Measurements from ENCODE around the gene GATD1.

The GATD1 gene, protein sequence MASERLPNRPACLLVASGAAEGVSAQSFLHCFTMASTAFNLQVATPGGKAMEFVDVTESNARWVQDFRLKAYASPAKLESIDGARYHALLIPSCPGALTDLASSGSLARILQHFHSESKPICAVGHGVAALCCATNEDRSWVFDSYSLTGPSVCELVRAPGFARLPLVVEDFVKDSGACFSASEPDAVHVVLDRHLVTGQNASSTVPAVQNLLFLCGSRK

DNA sequence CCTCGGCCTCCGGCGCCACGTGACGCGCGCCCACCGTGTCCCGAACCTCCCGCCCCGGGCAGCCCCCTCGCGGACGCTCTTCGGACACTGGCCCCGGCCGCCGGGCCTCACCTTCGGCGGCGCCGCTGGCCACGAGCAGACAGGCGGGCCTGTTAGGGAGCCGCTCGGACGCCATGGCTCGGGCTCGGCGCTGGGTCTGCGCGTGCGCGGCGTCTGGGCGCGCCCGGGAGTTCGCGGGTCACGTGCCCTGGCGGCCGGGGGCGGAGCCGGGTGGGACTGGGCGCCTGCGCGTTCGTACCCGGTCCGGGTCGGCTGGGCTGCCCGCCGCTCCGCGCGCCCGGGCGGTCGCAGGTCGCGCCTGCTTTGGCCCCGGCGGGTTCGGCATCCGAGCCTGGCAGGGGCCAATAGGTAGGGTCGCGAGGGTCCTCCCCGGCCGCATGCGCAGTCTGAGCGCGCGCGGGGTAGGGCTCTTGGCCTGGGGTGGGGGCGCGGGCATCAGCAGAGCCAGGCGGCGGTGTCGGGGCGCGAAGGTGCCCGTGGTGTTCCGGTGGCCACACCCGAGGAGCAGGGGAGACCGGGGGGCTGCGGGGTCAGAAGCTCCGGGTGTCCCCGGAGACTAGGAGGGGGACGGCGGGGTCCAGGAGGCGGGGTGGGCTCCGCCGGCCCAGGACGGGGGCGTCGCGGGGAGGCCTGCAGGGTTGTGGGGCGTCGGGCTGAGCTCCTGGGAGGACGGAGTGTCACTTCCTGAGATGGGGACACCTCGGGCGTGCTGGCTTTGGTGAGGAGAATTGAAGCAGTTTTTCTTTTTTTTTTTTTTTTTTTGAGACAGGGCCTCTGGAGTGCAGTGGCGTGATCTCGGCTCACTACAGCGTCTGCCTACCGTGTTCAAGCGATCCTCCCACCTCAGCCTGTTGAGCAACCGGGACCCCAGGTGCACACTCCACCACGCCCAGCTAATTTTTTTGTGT, at the start of gene GATD1:
Gene GATD1, minus strand, starts transcription at position 200 of the 968 bp plus-strand sequence. Its CDS starts 25 bp downstream, at position 175.
- peak; percentile 85 for DNase-seq

DNA sequence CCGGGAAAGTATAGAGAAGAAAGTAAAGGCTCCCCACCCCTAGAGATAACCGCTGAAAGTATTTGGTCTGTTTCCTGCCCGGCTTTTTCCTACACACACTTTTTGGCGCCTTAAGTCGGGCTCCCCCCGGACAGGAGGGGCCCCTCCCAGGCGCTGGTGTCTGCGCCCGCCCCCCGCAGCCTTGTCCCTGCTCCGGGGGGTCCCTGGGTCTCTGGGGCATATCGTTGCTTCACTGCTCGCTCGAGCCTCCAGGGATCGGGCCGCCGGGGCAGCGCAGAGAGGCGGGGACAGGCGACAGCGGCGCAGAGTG, 49.5 kb upstream of the GATD1 start:
- no peak for DNase-seq

- no peak for DNase-seq
Measured at GRCh38 chr11:826227-826621, 48.9 kb upstream of the GATD1 start.

GRCh38 chr11:825366-826226, 48.3 kb upstream of the GATD1 start:
- DNase-seq, result no peak

DNA sequence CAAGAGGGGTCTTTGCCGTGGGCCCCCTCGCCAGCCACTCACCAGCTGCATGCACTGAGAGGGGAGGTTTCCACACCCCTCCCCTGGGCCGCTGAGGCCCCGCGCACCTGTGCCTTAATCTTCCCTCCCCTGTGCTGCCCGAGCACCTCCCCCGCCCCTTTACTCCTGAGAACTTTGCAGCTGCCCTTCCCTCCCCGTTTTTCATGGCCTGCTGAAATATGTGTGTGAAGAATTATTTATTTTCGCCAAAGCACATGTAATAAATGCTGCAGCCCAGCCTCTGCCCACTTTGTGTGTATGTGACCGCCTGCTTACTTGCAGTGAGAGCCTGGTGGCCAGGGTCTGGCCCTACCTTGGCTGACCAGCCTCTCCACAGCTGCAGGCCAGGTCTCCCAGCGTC, 47.7 kb upstream of the GATD1 start:
- DNase-seq, result no peak

DNA sequence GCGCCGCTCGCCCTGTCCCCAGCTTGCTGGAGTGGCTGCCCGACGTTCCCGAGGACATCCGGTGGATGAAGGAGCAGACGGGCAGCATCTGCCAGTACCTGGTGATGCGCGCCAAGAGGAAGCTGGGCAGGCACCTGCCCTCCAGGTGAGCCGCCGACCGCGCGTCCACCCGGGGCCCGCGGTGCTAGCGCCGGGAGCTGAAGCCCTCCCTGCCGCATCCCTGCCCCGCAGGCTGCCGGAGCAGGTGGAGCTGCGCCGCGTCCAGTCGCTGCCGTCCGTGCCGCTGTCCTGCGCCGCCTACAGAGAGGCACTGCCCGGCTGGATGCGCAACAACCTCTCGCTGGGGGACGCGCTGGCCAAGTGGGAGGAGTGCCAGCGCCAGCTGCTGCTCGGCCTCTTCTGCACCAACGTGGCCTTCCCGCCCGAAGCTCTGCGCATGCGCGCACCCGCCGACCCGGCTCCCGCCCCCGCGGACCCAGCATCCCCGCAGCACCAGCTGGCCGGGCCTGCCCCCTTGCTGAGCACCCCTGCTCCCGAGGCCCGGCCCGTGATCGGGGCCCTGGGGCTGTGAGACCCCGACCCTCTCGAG, 47.1 kb upstream of the GATD1 start:
- DNase-seq, result no peak

GRCh38 chr11:823441-824291, 46.4 kb upstream of the GATD1 start:
- DNase-seq, result no peak

- no peak for DNase-seq
Measured at GRCh38 chr11:821512-822371, 44.5 kb upstream of the GATD1 start.

- no peak for DNase-seq
Measured at GRCh38 chr11:820655-821511, 43.6 kb upstream of the GATD1 start.

- DNase-seq, result peak; percentile 49
Measured at GRCh38 chr11:819943-820649, 42.8 kb upstream of the GATD1 start.

DNA sequence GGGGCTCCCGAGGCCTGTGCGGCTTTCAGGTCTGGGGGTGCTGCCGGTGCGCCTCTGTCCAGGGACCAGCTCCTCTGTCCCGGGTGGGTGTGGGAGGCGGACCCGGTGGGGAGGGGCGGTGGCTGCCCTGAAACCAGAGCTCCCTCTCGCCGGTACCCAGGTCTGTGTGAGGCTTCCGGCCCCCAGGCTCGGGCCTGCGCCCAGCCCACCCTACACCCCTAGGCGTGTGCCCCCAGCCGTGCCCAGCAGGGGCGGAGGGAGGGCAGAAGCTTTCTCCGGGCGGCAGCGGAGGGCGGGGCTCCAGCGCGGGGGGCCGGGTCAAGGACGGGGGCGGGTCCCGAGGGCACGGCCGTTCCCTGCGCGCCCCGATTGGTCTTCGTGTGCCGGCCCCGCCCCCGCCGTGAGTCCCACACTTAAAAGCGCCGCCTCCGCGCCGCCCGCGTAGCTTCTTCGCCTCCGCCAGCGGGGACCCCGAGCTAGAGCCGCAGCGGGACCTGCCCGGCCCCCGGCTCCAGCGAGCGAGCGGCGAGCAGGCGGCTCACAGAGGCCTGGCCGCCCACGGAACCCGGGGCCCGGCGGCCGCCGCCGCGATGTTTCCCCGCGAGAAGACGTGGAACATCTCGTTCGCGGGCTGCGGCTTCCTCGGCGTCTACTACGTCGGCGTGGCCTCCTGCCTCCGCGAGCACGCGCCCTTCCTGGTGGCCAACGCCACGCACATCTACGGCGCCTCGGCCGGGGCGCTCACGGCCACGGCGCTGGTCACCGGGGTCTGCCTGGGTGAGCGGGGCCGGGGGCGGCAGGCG, 42.0 kb upstream of the GATD1 start:
- DNase-seq, result peak; percentile 92

GRCh38 chr11:818396-819128, 41.3 kb upstream of the GATD1 start, which contains the start of gene PNPLA2:
PNPLA2 (plus strand) TSS chr11:818914; CDS start chr11:819719, 805 bp downstream.
- no peak for DNase-seq

DNA sequence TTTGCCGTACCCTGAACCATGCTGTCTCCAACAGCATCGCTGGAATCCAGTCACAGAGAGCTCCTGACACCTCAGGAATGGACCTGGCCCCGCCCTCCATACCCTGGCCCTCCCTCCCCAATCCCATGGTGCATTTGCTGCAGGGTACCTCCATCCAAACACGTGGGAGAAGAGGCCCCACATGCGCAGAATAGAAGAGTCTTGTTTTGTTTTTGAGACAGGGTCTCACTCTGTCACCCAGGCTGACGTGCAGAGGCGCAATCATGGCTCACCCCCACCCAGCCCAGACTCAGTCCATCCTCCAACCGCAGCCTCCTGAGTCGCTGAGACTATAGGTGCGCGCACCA, 39.1 kb upstream of the GATD1 start:
- no peak for DNase-seq

- DNase-seq, result no peak
Measured at GRCh38 chr11:815675-816432, 38.6 kb upstream of the GATD1 start.

DNA sequence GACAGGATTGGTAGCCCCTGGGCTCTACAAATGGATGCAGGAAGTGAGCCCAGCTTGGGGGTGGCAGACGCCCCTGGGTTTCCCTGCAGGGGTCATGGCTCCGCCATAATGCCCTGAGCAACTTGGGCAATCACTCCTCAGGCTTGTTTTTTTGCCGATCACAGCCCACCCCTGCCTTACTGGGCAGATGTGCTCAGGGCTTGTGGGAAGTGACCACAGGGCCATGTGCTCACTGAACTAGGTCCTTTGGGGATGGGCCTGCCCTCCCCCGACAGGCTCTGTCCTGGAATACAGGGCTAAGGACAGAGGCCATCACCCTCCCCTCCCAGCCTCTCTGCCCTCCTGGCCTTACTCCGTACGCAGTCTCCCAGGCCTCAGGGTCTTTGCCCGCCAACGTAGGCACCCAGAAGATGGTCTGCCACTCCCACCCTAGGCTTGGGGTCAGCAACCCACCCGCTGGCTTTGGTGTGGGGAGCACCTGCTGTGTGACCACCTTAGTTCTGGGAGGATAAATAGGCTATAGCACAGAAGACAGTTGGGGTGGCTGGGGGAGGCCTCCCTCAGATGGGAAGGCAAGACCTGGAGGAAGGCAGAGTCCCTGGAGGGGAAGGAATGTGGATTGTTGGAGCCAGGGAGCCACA, 36.3 kb upstream of the GATD1 start:
- DNase-seq, result no peak

- no peak for DNase-seq
Measured at GRCh38 chr11:813072-813455, 35.8 kb upstream of the GATD1 start.

All from NCI-H2227 treated with DMSO at 0.1 percent for 48 hours (cell line).